ENCODE data around the gene SPON2. TPM values are rescaled to one million over a fixed set of nuclear protein-coding genes. Genes with fewer than 3 reads are reported as not detected.

The SPON2 gene
- total and polyA plus RNA-seq, 8 donors: 3.1 to 45.2 (median 11.0) TPM

- intact Hi-C loops (cut with DNase I): loop anchor here in 2 of 3 donors (10.0 kb wide), 2 partner anchors 105 to 205 kb away; partner anchors contain the start of genes CTBP1 (in 1 of the 2) and UVSSA (in 1 of the 2)
- TF ChIP-seq CTCF (IDR thresholded peaks at IDR 0.05): no peak
- ATAC-seq: no peak
- Histone ChIP-seq H3K36me3 (no peaks in the 10 kb centered on the region), H3K27ac (no peak overlapping the region), H3K27me3 (no peaks in the 10 kb centered on the region), H3K4me1 (peaks cover 0 to 10% (median 5%) of the 10 kb centered on the region in 3 donors), H3K4me3 (no peak overlapping the region), H3K9me3 (no peaks in the 10 kb centered on the region)
- FAIRE-seq: no peak
- DNase-seq: no peak
- WGBS, 2 donors: 82 to 96% methylated on average over 1 of the region's 1 CpG
These were observed 32.5 kb downstream of the SPON2 start for GRCh38 chr4:1139860-1140259.

GRCh38 chr4:1137850-1138249, 34.5 kb downstream of the SPON2 start:
- H3K27me3 ChIP-seq: no peaks in the 10 kb centered on the region
- WGBS, 2 donors: 92 to 93% methylated on average over 2 of the region's 2 CpGs
- no peak overlapping the region for H3K4me3 ChIP-seq
- FAIRE-seq: no peak
- intact Hi-C loops (cut with DNase I): loop anchor here in 2 of 3 donors (10.0 kb wide), 2 partner anchors 107 to 207 kb away; partner anchors contain the start of genes CTBP1 (in 1 of the 2) and UVSSA (in 1 of the 2)
- no peak for TF ChIP-seq CTCF (IDR thresholded peaks at IDR 0.05)
- peaks cover 0 to 10% (median 5%) of the 10 kb centered on the region in 3 donors for H3K4me1 ChIP-seq
- H3K9me3 ChIP-seq: no peaks in the 10 kb centered on the region
- DNase-seq: no peak
- no peaks in the 10 kb centered on the region for H3K36me3 ChIP-seq
- no peak for ATAC-seq
- peak overlapping the region in 1 of 4 donors; percentile 19 for H3K27ac ChIP-seq

GRCh38 chr4:1137063-1137776, 35.2 kb downstream of the SPON2 start:
- H3K27me3 ChIP-seq: no peaks in the 10 kb centered on the region
- peak overlapping the region in 2 of 4 donors; percentile 65 to 66 for H3K27ac ChIP-seq
- intact Hi-C loops (cut with DNase I): loop anchor here in 2 of 3 donors (10.0 kb wide), 2 partner anchors 108 to 208 kb away; partner anchors contain the start of genes CTBP1 (in 1 of the 2) and UVSSA (in 1 of the 2)
- peaks cover 3 to 10% (median 5%) of the 10 kb centered on the region in 3 donors for H3K4me1 ChIP-seq
- no peak for TF ChIP-seq CTCF (IDR thresholded peaks at IDR 0.05)
- peak; percentile 56 for FAIRE-seq
- H3K9me3 ChIP-seq: no peaks in the 10 kb centered on the region
- no peaks in the 10 kb centered on the region for H3K36me3 ChIP-seq
- no peak overlapping the region for H3K4me3 ChIP-seq
- no peak for DNase-seq
- WGBS, 2 donors: 82 to 86% methylated on average over 8 of the region's 8 CpGs
- no peak for ATAC-seq

GRCh38 chr4:1136048-1136447, 36.3 kb downstream of the SPON2 start:
- no peaks in the 10 kb centered on the region for H3K9me3 ChIP-seq
- H3K27me3 ChIP-seq: no peaks in the 10 kb centered on the region
- no peaks in the 10 kb centered on the region for H3K36me3 ChIP-seq
- WGBS, 2 donors: 18 to 27% methylated on average over 4 of the region's 4 CpGs
- no peak for TF ChIP-seq CTCF (IDR thresholded peaks at IDR 0.05)
- peak overlapping the region; percentile 50 to 66 (median 66) for H3K27ac ChIP-seq
- FAIRE-seq (no peak), DNase-seq (peak; percentile 68 to 90 (median 86)), ATAC-seq (peak; percentile 89 to 94 (median 92))
- H3K4me1 ChIP-seq: peaks cover 6 to 10% (median 9%) of the 10 kb centered on the region in 3 donors
- peak overlapping the region; percentile 31 to 46 (median 39) for H3K4me3 ChIP-seq
- intact Hi-C loops (cut with DNase I): loop anchor here in 2 of 3 donors (10.0 kb wide), 2 partner anchors 109 to 209 kb away; partner anchors contain the start of genes CTBP1 (in 1 of the 2) and UVSSA (in 1 of the 2)

Data from pancreas (tissue), 10 donors.